GM18870 (cell line): Measurements from ENCODE around the gene KIRREL2.
"Not testable (repeated sequence)": the region's sequence is repeated elsewhere in the genome, so short reads cannot be mapped to it uniquely, and the experiment has no call there.

Experiments
- ATAC-seq: cut with Tn5 transposase; IDR thresholded peaks from one replicate; pipeline ENCODE4 v1.9.1; 2021; ENCODE audit warnings: moderate library complexity; ENCODE audit not compliant: unreplicated experiment

Gene KIRREL2

GRCh38 chr19:35868823-35869326, 12.2 kb downstream of the KIRREL2 start:
- no peak for ATAC-seq

- ATAC-seq: no peak
These were observed 12.8 kb downstream of the KIRREL2 start for GRCh38 chr19:35869327-35870123.

GRCh38 chr19:35870124-35870736, 13.5 kb downstream of the KIRREL2 start:
- not testable (repeated sequence) for ATAC-seq

- no peak for ATAC-seq
These were observed 14.1 kb downstream of the KIRREL2 start for GRCh38 chr19:35870798-35871197.

- no peak for ATAC-seq
These were observed 14.9 kb downstream of the KIRREL2 start for GRCh38 chr19:35871611-35872010.

- ATAC-seq: no peak
These were observed 15.5 kb downstream of the KIRREL2 start for GRCh38 chr19:35872180-35872579.

- no peak for ATAC-seq
These were observed 17.8 kb downstream of the KIRREL2 start for GRCh38 chr19:35874392-35874930.

GRCh38 chr19:35879068-35879467, 22.4 kb downstream of the KIRREL2 start:
- no peak for ATAC-seq

GRCh38 chr19:35879770-35880317, 23.1 kb downstream of the KIRREL2 start:
- ATAC-seq: no peak

GRCh38 chr19:35882114-35882832, 25.6 kb downstream of the KIRREL2 start:
- ATAC-seq: no peak

GRCh38 chr19:35883882-35884281, 27.2 kb downstream of the KIRREL2 start:
- ATAC-seq: no peak

GRCh38 chr19:35885225-35885738, 28.6 kb downstream of the KIRREL2 start:
- ATAC-seq: no peak

- ATAC-seq: no peak
These were observed 29.2 kb downstream of the KIRREL2 start for GRCh38 chr19:35885904-35886303.

- no peak for ATAC-seq
These were observed 30.5 kb downstream of the KIRREL2 start for GRCh38 chr19:35887197-35887596.

GRCh38 chr19:35888398-35888797, 31.7 kb downstream of the KIRREL2 start:
- no peak for ATAC-seq

- ATAC-seq: no peak
These were observed 32.8 kb downstream of the KIRREL2 start for GRCh38 chr19:35889370-35890112.

- no peak for ATAC-seq
These were observed 33.5 kb downstream of the KIRREL2 start for GRCh38 chr19:35890113-35890650.

- not testable (repeated sequence) for ATAC-seq
These were observed 35.1 kb downstream of the KIRREL2 start for GRCh38 chr19:35891819-35892218.

- ATAC-seq: no peak
These were observed 37.6 kb downstream of the KIRREL2 start for GRCh38 chr19:35894342-35894741.
